SU-DHL-6 (cell line): ENCODE results near the gene ST3GAL5.

ENCODE experiments used
- H2AFZ ChIP-seq: fragments of 200-600 bp; sonication (generic); 2 replicates; pipeline ENCODE4 v1.6.1; 2014; ENCODE audit warnings: low read depth, mild to moderate bottlenecking, moderate library complexity, mixed read lengths, antibody characterized with exemption, low read length; ENCODE audit not compliant: severe bottlenecking
- H3F3A ChIP-seq: fragments of 200-600 bp; shearing (Covaris generic); 2 replicates; pipeline ENCODE4 v1.6.0; 2016; ENCODE audit warnings: antibody characterized with exemption, mild to moderate bottlenecking; ENCODE audit not compliant: insufficient read depth
- H3K27ac ChIP-seq: fragments of 200-600 bp; sonication (generic); 2 replicates; pipeline ENCODE4 v1.5.1; 2016; ENCODE audit warnings: low read depth, mild to moderate bottlenecking, low read length, moderate library complexity, mixed read lengths
- H3K27me3 ChIP-seq: fragments of 200-600 bp; sonication (generic), shearing (Covaris generic); 2 replicates; pipeline ENCODE4 v1.6.0; 2014; ENCODE audit warnings: mild to moderate bottlenecking, low read length
- H3K36me3 ChIP-seq: fragments of 200-600 bp; sonication (generic); 2 replicates; pipeline ENCODE4 v1.6.1; 2014; ENCODE audit warnings: mild to moderate bottlenecking, low read length, mixed read lengths
- H3K4me2 ChIP-seq: fragments of 300-600, 200-600 bp; shearing (Covaris generic), sonication (generic); 2 replicates; pipeline ENCODE4 v1.6.0; 2014; ENCODE audit warnings: low read length, low read depth, mild to moderate bottlenecking; ENCODE audit not compliant: poor library complexity, severe bottlenecking
- H3K4me3 ChIP-seq: fragments of 200-600 bp; sonication (generic); 2 replicates; pipeline ENCODE4 v1.5.1; 2014; ENCODE audit warnings: antibody characterized with exemption, low read length, mild to moderate bottlenecking, mixed read lengths; ENCODE audit not compliant: insufficient read depth, poor library complexity, severe bottlenecking
- H3K79me2 ChIP-seq: fragments of 200-600 bp; sonication (generic); 2 replicates; pipeline ENCODE4 v1.6.1; 2014; ENCODE audit warnings: mild to moderate bottlenecking, low read length, moderate library complexity; ENCODE audit not compliant: insufficient read depth
- H3K9ac ChIP-seq: fragments of 200-600 bp; sonication (generic); 2 replicates; pipeline ENCODE4 v1.7.0; 2014; ENCODE audit warnings: mild to moderate bottlenecking, low read length
- H3K9me2 ChIP-seq: fragments of 200-600 bp; sonication (generic); replicated peaks from 2 replicates; pipeline ENCODE4 v1.6.1; 2014; ENCODE audit warnings: low read length; ENCODE audit not compliant: insufficient read depth
- H3K9me3 ChIP-seq: fragments of 200-600 bp; sonication (generic); 2 replicates; pipeline ENCODE4 v1.6.1; 2014; ENCODE audit warnings: low read length, mixed read lengths; ENCODE audit not compliant: insufficient read depth
- H4K20me1 ChIP-seq: fragments of 200-600 bp; sonication (generic); 2 replicates; pipeline ENCODE4 v1.6.1; 2014; ENCODE audit warnings: low read depth, mild to moderate bottlenecking, antibody characterized with exemption, low read length, moderate library complexity, mixed read lengths
- EZH2phosphoT487 ChIP-seq: fragments of 200-600 bp; sonication (generic), shearing (Covaris generic); conservative IDR thresholded peaks from 2 replicates; pipeline ENCODE4 v1.6.1; 2018; ENCODE audit warnings: mild to moderate bottlenecking, antibody characterized with exemption, low read length, moderate library complexity, mixed read lengths
- TF ChIP-seq, protein P1 (sequence below): fragments of 200-600 bp; sonication (generic); IDR thresholded peaks from one replicate; pipeline ENCODE4 v1.5.1; 2017; ENCODE audit warnings: antibody characterized with exemption, mild to moderate bottlenecking, low read length, moderate library complexity; ENCODE audit not compliant: insufficient read depth, poor library complexity, severe bottlenecking

Gene ST3GAL5

DNA sequence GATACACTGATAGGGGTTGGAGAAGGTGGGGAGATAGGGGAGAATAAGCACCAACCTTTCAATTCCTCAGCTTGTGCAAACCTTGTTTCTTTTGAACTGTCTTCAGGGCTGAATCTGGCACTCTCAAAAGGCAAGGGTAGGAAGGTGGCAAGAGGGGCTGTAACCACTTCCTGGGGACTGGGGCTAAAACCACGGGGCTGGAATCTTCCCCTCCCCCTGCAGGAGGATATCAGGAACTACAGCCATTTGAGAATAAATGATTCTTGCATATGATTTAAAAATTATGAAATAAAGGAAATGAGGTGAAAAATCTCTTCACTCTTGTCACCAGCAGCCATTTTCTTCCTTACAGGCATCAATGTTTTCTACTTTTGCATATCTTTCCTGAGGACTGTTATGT lies 84.2 kb downstream of the ST3GAL5 start:
- no peaks in the 10 kb centered on the region for H3K9me3 ChIP-seq
- H3K36me3 ChIP-seq, result no peaks in the 10 kb centered on the region
- TF ChIP-seq EZH2phosphoT487, result no peak
- TF ChIP-seq, protein P1, sequence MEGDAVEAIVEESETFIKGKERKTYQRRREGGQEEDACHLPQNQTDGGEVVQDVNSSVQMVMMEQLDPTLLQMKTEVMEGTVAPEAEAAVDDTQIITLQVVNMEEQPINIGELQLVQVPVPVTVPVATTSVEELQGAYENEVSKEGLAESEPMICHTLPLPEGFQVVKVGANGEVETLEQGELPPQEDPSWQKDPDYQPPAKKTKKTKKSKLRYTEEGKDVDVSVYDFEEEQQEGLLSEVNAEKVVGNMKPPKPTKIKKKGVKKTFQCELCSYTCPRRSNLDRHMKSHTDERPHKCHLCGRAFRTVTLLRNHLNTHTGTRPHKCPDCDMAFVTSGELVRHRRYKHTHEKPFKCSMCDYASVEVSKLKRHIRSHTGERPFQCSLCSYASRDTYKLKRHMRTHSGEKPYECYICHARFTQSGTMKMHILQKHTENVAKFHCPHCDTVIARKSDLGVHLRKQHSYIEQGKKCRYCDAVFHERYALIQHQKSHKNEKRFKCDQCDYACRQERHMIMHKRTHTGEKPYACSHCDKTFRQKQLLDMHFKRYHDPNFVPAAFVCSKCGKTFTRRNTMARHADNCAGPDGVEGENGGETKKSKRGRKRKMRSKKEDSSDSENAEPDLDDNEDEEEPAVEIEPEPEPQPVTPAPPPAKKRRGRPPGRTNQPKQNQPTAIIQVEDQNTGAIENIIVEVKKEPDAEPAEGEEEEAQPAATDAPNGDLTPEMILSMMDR, result peak; percentile 46
- H3K79me2 ChIP-seq, result no peaks in the 10 kb centered on the region
- no peaks in the 10 kb centered on the region for H3K27me3 ChIP-seq
- no peak overlapping the region for H3K4me2 ChIP-seq
- H3K9me2 ChIP-seq, result no peaks in the 10 kb centered on the region
- H3K9ac ChIP-seq, result no peak overlapping the region
- H4K20me1 ChIP-seq, result no peaks in the 10 kb centered on the region
- H2AFZ ChIP-seq, result no peak overlapping the region
- no peak overlapping the region for H3K4me3 ChIP-seq
- H3K27ac ChIP-seq, result no peak overlapping the region
- no peaks in the 10 kb centered on the region for H3F3A ChIP-seq

DNA sequence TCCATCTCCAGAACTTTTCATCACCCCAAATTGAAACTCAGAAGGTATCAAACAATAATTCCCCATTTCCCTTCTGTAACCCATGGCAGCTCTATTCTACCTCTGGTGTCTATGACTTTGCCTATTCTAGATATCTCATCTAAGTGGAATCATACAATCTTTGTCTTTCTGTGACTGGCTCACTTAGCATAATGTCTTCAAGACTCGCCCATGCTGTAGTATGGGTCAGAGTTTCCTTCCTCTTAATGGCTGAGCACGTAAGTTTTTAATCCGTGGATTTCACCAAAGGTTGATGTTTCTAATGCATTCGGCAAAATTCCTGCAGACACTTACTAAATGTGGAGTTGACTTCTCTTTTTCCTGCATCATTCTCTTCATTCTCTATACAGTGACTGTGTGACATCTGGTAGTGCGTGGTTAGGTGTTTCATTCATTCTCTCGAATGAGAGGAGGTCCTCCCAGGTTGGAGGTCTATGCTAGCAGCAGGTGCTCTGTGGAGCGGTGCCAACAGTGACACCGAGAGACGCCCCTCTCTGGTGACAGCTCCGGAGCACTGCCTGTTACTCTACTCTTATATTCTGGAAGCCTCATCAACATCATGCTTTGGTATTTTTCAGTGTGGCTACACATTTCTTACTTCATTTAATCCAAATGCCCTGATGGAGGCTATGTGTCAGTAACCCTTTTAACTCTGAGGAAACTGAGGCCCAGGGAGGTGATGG lies 84.9 kb downstream of the ST3GAL5 start:
- Histone ChIP-seq H3K9me2 (no peaks in the 10 kb centered on the region), H3K9ac (no peak overlapping the region), H3F3A (no peaks in the 10 kb centered on the region), H3K27ac (no peak overlapping the region), H3K27me3 (no peaks in the 10 kb centered on the region), H3K4me3 (no peak overlapping the region), H3K36me3 (no peaks in the 10 kb centered on the region), H2AFZ (no peak overlapping the region), H3K9me3 (no peaks in the 10 kb centered on the region), H3K79me2 (no peaks in the 10 kb centered on the region), H4K20me1 (no peaks in the 10 kb centered on the region), H3K4me2 (no peak overlapping the region)
- TF ChIP-seq, protein P1, result no peak
- no peak for TF ChIP-seq EZH2phosphoT487

DNA sequence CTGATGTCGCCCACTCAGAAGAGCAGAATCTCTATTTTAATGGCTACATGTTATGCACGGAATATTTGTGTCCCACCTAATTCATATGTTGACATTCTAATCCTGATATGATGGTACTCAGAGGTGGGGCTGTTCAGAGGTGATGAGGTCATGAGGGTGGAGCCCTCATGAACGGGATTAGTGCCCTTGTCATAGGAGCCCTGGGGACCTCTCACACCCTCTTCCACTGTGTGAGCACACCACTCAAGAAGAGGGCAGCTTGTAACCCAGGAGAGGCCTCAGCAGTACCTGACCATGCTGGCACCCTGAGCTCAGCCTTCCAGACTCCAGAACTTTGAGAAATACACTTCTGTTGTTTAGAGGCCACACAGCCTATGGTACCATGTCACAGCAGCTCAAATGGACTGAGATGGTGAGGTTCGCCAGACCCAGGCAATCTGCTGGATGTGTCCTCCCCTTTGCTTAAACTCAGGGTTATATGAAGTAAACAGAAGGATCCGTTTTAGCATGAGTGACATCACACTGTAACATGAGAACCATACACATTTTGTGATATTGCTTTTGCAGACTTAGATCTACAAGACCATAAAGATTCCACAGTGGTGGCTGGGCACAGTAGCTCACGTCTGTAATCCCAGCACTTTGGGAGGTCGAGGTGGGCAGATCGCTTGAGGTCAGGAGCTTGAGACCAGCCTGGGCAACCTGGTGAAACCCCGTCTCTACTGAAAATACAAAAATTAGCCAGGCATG lies 86.3 kb downstream of the ST3GAL5 start:
- H3K27me3 ChIP-seq, result no peaks in the 10 kb centered on the region
- H3F3A ChIP-seq, result no peaks in the 10 kb centered on the region
- H3K4me2 ChIP-seq, result no peak overlapping the region
- H3K4me3 ChIP-seq, result no peak overlapping the region
- H3K9me3 ChIP-seq, result no peaks in the 10 kb centered on the region
- no peaks in the 10 kb centered on the region for H3K79me2 ChIP-seq
- H4K20me1 ChIP-seq, result no peaks in the 10 kb centered on the region
- H2AFZ ChIP-seq, result no peak overlapping the region
- H3K27ac ChIP-seq, result no peak overlapping the region
- no peaks in the 10 kb centered on the region for H3K36me3 ChIP-seq
- H3K9me2 ChIP-seq, result no peaks in the 10 kb centered on the region
- TF ChIP-seq EZH2phosphoT487, result no peak
- TF ChIP-seq, protein P1, result no peak
- H3K9ac ChIP-seq, result no peak overlapping the region
